Glutamatergic neuron (in vitro differentiated cells): ENCODE results near the gene NTM. TPM values are rescaled to one million over a fixed set of nuclear protein-coding genes. Genes with fewer than 3 reads are reported as not detected.
"Not testable (repeated sequence)": the region's sequence is repeated elsewhere in the genome, so short reads cannot be mapped to it uniquely, and the experiment has no call there.

Source experiments
- DNase-seq: peaks from one replicate; pipeline ENCODE4 v3.0.0; 2022
- H3K27ac Mint-ChIP-seq: one replicate; pipeline ENCODE4 v1.8.0; 2020; ENCODE audit warnings: mild to moderate bottlenecking, mixed read lengths, inconsistent platforms; ENCODE audit not compliant: unreplicated experiment
- H3K27me3 Mint-ChIP-seq: one replicate; pipeline ENCODE4 v1.8.0; 2020; ENCODE audit warnings: mild to moderate bottlenecking, moderate library complexity, mixed read lengths, inconsistent platforms; ENCODE audit not compliant: unreplicated experiment
- H3K36me3 Mint-ChIP-seq: one replicate; pipeline ENCODE4 v1.8.0; 2020; ENCODE audit warnings: mild to moderate bottlenecking, mixed read lengths, inconsistent platforms; ENCODE audit not compliant: unreplicated experiment
- H3K4me1 Mint-ChIP-seq: one replicate; pipeline ENCODE4 v1.8.0; 2020; ENCODE audit warnings: mild to moderate bottlenecking, low read depth, mixed read lengths, inconsistent platforms; ENCODE audit not compliant: unreplicated experiment
- H3K4me3 Mint-ChIP-seq: one replicate; pipeline ENCODE4 v1.8.0; 2020; ENCODE audit warnings: mild to moderate bottlenecking, mixed read lengths, inconsistent platforms; ENCODE audit not compliant: unreplicated experiment
- H3K9me3 Mint-ChIP-seq: one replicate; pipeline ENCODE4 v1.8.0; 2020; ENCODE audit warnings: mild to moderate bottlenecking, moderate library complexity, mixed read lengths, inconsistent platforms; ENCODE audit not compliant: unreplicated experiment
- CTCF ChIP-seq: fragments of 200-600 bp; sonication (generic); IDR thresholded peaks from one replicate; pipeline ENCODE4 v1.5.0; 2021; ENCODE audit not compliant: partially characterized antibody, unreplicated experiment
- total RNA-seq: library from RNA; stranded (reverse); fragmentation: NEBNext Ultra II Directional; extraction: Animal tissue kit (Norgen Biotek cat#: 25700); gene quantifications from one replicate; pipeline ENCODE4 v1.2.1, GENCODE V29; 2021; ENCODE audit not compliant: unreplicated experiment

The NTM gene
- total RNA-seq, 1 donor from 2014 or later: 1.2 TPM

DNA sequence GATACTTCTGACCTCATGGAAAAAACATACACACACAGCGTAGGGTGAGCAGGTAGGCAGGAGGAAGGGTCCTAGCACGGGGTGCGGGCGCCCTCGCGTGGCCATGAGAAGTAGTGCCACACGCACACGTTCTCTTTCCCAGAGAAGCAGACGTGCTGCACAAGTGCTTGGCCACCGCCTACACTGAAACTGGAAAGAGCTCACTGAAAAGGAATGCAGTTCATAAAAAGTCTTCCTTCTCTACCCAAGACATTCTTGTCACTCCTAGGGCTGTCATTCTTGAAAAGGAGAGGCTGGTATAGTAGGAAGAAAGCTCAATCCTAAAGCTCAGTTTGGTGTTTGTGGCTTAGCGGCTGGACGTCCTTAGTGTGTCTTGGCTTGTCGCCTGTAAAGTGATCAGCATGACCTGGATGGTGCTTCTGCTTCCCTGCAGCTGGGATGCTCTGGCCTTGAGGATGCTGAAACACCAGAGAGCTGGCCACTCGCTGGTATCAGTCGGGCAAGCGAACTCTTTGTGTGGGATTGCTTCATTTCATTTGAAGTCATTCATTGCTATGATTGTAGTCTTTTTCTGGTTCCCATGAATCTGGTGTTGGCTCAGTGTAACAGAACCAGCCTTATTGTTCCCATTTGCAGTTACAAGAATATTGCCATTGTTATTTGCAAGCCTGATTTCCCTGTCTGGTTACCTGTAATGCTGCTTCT, 303.8 kb downstream of the NTM start:
- Mint-ChIP-seq H3K27ac (no peak overlapping the region), H3K9me3 (peaks cover 2% of the 10 kb centered on the region), H3K36me3 (no peaks in the 10 kb centered on the region), H3K27me3 (peaks cover 2% of the 10 kb centered on the region), H3K4me3 (no peak overlapping the region), H3K4me1 (no peaks in the 10 kb centered on the region)
- DNase-seq: peak; percentile 88
- peak; percentile 98 for TF ChIP-seq CTCF

GRCh38 chr11:131675121-131675888, 304.9 kb downstream of the NTM start:
- TF ChIP-seq CTCF: no peak
- no peaks in the 10 kb centered on the region for H3K36me3 Mint-ChIP-seq
- H3K27ac Mint-ChIP-seq: no peak overlapping the region
- H3K4me3 Mint-ChIP-seq: no peak overlapping the region
- peaks cover 2% of the 10 kb centered on the region for H3K9me3 Mint-ChIP-seq
- DNase-seq: no peak
- H3K4me1 Mint-ChIP-seq: no peaks in the 10 kb centered on the region
- no peaks in the 10 kb centered on the region for H3K27me3 Mint-ChIP-seq

- H3K9me3 Mint-ChIP-seq: peaks cover 1% of the 10 kb centered on the region
- no peaks in the 10 kb centered on the region for H3K36me3 Mint-ChIP-seq
- no peak overlapping the region for H3K27ac Mint-ChIP-seq
- H3K4me1 Mint-ChIP-seq: no peaks in the 10 kb centered on the region
- H3K4me3 Mint-ChIP-seq: no peak overlapping the region
- TF ChIP-seq CTCF: no peak
- no peak for DNase-seq
- H3K27me3 Mint-ChIP-seq: peaks cover 4% of the 10 kb centered on the region
Measured at GRCh38 chr11:131677828-131678470, 307.5 kb downstream of the NTM start.

DNA sequence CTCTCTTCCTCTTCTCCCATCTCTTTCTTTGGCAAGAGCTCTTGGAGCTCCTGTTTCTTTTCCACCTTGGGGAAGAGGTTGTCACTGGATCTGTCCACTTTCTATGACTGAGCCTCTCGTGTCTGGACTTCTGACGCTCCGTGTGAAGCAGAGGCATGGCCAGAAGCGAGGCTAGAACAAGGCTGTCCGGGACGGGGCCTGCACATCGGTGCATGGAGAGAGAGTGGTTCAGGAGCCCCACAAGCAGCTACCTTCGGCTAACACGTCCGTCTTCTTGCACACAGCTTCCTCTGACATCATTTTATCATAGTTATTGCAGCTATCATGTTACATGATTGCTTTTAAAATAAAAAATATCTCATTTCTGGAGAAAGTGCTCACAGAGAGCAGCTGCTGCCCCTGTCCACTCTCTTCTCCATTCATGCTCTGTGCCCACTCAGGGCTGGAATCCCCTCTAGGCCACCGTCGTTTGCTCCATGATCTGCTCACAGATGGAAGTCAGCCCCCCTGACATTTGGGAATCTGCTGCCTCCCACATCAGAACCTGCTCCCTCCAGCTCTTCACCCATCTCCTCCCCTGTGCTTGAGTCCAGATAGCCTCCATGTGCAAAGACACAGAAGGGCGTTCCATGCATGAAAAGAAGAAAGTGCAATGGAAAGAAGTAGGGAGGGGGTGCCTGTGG, 308.4 kb downstream of the NTM start:
- DNase-seq: no peak
- H3K4me1 Mint-ChIP-seq: peaks cover 5% of the 10 kb centered on the region
- H3K27me3 Mint-ChIP-seq: peaks cover 4% of the 10 kb centered on the region
- no peak for TF ChIP-seq CTCF
- no peaks in the 10 kb centered on the region for H3K36me3 Mint-ChIP-seq
- no peak overlapping the region for H3K4me3 Mint-ChIP-seq
- H3K27ac Mint-ChIP-seq: no peak overlapping the region
- peaks cover 1% of the 10 kb centered on the region for H3K9me3 Mint-ChIP-seq

GRCh38 chr11:131680448-131680847, 310.0 kb downstream of the NTM start:
- H3K4me1 Mint-ChIP-seq, DNase-seq, H3K27me3 Mint-ChIP-seq, H3K9me3 Mint-ChIP-seq, H3K36me3 Mint-ChIP-seq, H3K4me3 Mint-ChIP-seq, H3K27ac Mint-ChIP-seq: not testable (repeated sequence)
